IMR-90 (cell line): ENCODE results near the gene GOLT1A.

Experiments used
- BHLHE40 ChIP-seq: fragments of 150-350 bp; IDR thresholded peaks from 2 replicates; pipeline ENCODE4 v1.6.1; 2016; ENCODE audit warnings: mild to moderate bottlenecking, low read depth, low read length
- CEBPB ChIP-seq: IDR thresholded peaks from 2 replicates; pipeline ENCODE4 v1.6.1; 2012; ENCODE audit warnings: low read depth, low read length, improper control_type of control experiment
- CTCF ChIP-seq: conservative IDR thresholded peaks from 2 replicates; pipeline ENCODE4 v1.5.1; 2012; ENCODE audit warnings: mild to moderate bottlenecking, low read depth, low read length, improper control_type of control experiment
- ELK1 ChIP-seq: fragments of 150-350 bp; IDR thresholded peaks from 2 replicates; pipeline ENCODE4 v1.6.1; 2016; ENCODE audit warnings: low read depth, mild to moderate bottlenecking, low read length, moderate library complexity, borderline replicate concordance
- FOS ChIP-seq: fragments of 150-350 bp; IDR thresholded peaks from 2 replicates; pipeline ENCODE4 v1.6.1; 2016; ENCODE audit warnings: low read depth, low read length
- MAFK ChIP-seq: IDR thresholded peaks from 2 replicates; pipeline ENCODE4 v1.6.1; 2012; ENCODE audit warnings: low read depth, low read length, improper control_type of control experiment
- MAZ ChIP-seq: IDR thresholded peaks from 2 replicates; pipeline ENCODE4 v1.6.1; 2012; ENCODE audit warnings: low read depth, mild to moderate bottlenecking, low read length, improper control_type of control experiment, moderate library complexity, borderline replicate concordance
- MXI1 ChIP-seq: IDR thresholded peaks from 2 replicates; pipeline ENCODE4 v1.6.1; 2012; ENCODE audit warnings: low read depth, mild to moderate bottlenecking, low read length, moderate library complexity, borderline replicate concordance
- NFE2L2 ChIP-seq: fragments of 150-350 bp; IDR thresholded peaks from 2 replicates; pipeline ENCODE4 v1.6.1; 2016; ENCODE audit warnings: low read depth, mild to moderate bottlenecking, low read length
- POLR2A ChIP-seq: IDR thresholded peaks from 2 replicates; pipeline ENCODE4 v1.6.1; 2012; ENCODE audit warnings: mild to moderate bottlenecking, low read depth, low read length
- RAD21 ChIP-seq: IDR thresholded peaks from 2 replicates; pipeline ENCODE4 v1.6.1; 2012; ENCODE audit warnings: low read length, improper control_type of control experiment
- RFX5 ChIP-seq: IDR thresholded peaks from 2 replicates; pipeline ENCODE4 v1.8.0; 2012; ENCODE audit warnings: low read depth, mild to moderate bottlenecking, low read length, moderate library complexity
- TF ChIP-seq, protein P1 (sequence below): fragments of 150-350 bp; IDR thresholded peaks from 2 replicates; pipeline ENCODE4 v1.6.1; 2017; ENCODE audit warnings: mild to moderate bottlenecking, antibody characterized with exemption, low read length, low read depth

DNA sequence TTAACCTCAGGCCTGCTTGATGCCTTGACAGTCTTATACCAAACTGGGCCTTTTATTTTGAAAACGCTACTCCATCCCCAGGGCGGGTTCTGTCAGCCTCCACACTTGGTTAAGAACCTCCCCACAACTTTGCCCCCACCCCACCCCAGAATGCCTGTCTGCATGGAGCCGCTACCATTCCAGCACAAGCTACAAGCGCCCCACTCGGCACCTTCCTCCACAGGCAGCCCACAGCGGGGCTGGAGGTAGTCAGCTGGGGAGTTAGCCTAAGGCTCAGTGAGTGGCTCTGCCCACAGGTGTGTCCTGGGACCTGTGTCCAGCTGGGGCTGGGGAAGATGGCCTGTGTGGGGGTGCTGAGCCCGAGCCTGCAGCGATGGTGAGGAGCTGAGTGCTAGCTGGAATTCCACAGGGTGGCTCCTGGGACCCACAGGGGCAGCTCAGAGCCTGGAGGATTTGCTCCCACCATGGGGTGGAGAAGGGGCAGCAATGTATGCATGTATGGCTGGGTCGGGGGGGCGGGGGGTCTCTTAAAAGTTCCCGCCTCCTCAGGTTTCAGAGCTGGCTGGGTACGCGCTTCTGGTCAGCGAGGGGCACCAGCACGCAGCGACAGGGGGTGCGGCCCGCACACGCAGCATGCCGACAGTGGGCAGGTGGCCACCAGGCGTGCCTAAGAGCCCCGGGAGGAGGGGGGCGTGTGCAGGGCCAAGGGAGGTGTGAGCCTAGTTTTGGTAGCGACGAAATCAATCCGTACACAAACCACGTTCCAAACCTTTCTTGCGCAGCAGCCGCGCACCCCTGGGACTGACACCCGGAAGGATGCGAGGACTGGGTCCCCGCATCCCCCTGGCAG lies 62.9 kb downstream of the GOLT1A start:
- TF ChIP-seq POLR2A (no peak), CTCF (no peak), RFX5 (no peak), MAZ (no peak), NFE2L2 (no peak), FOS (no peak), MAFK (no peak), BHLHE40 (no peak), RAD21 (no peak), MXI1 (no peak), ELK1 (no peak), CEBPB (no peak)
- TF ChIP-seq, protein P1, sequence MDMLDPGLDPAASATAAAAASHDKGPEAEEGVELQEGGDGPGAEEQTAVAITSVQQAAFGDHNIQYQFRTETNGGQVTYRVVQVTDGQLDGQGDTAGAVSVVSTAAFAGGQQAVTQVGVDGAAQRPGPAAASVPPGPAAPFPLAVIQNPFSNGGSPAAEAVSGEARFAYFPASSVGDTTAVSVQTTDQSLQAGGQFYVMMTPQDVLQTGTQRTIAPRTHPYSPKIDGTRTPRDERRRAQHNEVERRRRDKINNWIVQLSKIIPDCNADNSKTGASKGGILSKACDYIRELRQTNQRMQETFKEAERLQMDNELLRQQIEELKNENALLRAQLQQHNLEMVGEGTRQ, result no peak
